Measurements from ENCODE around the gene ALKBH4.
"Not testable (repeated sequence)": the region's sequence is repeated elsewhere in the genome, so short reads cannot be mapped to it uniquely, and the experiment has no call there.

Gene ALKBH4

GRCh38 chr7:102426268-102427018 lies 38.2 kb downstream of the ALKBH4 start:
- peak; percentile 17 for DNase-seq

GRCh38 chr7:102425639-102426267 lies 38.9 kb downstream of the ALKBH4 start:
- DNase-seq: peak; percentile 11

- DNase-seq: no peak
These were observed 39.9 kb downstream of the ALKBH4 start for GRCh38 chr7:102424787-102425218.

- DNase-seq: no peak
These were observed 40.5 kb downstream of the ALKBH4 start for GRCh38 chr7:102424129-102424551.

- no peak for DNase-seq
These were observed 42.9 kb downstream of the ALKBH4 start for GRCh38 chr7:102421706-102422240.

GRCh38 chr7:102418592-102418991 lies 46.1 kb downstream of the ALKBH4 start:
- no peak for DNase-seq

- DNase-seq: no peak
These were observed 47.6 kb downstream of the ALKBH4 start for GRCh38 chr7:102417105-102417504.

GRCh38 chr7:102416406-102416805 lies 48.3 kb downstream of the ALKBH4 start:
- no peak for DNase-seq

GRCh38 chr7:102415685-102416225 lies 48.9 kb downstream of the ALKBH4 start:
- DNase-seq: no peak

GRCh38 chr7:102413611-102414010 lies 51.1 kb downstream of the ALKBH4 start:
- DNase-seq: no peak

- DNase-seq: no peak
These were observed 51.6 kb downstream of the ALKBH4 start for GRCh38 chr7:102413091-102413490.

- peak; percentile 24 for DNase-seq
These were observed 52.1 kb downstream of the ALKBH4 start for GRCh38 chr7:102412548-102412947.

GRCh38 chr7:102410918-102411317 lies 53.7 kb downstream of the ALKBH4 start:
- no peak for DNase-seq

- no peak for DNase-seq
These were observed 54.5 kb downstream of the ALKBH4 start for GRCh38 chr7:102410123-102410522.

- no peak for DNase-seq
These were observed 55.3 kb downstream of the ALKBH4 start for GRCh38 chr7:102409340-102409739.

- DNase-seq: not testable (repeated sequence)
These were observed 56.1 kb downstream of the ALKBH4 start for GRCh38 chr7:102408530-102408929.

- DNase-seq: no peak
These were observed 56.8 kb downstream of the ALKBH4 start for GRCh38 chr7:102407910-102408309.
